VCaP (cell line): ENCODE results near the gene QPCTL.

Experiments
- H3K27ac ChIP-seq: fragments of 450-650 bp; 2 replicates; pipeline ENCODE4 v1.5.1; 2017
- TF ChIP-seq, protein P1 (sequence below): fragments of 450-650 bp; conservative IDR thresholded peaks from 2 replicates; pipeline ENCODE4 v1.5.1; 2017; ENCODE audit warnings: mild to moderate bottlenecking, moderate library complexity

The QPCTL gene

DNA sequence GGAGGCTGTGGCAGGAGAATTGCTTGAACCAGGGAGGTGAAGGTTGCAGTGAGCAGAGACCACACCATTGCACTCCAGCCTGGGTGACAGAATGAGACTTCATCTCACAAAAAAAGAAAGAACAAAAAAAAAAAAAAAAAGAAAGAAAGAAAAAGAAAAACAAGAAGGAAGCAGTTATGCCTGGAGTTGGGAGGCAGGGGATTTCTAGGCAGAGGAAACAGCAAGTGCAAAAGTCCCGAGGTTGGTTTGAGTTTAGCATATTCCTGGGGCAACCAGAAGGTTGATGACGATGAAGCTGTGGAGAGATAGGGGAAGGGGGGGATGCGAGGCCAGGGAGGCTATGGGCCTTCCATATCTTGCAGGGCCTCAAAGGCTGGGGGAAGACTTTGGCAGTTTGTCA, 41.7 kb upstream of the QPCTL start:
- no peak overlapping the region for H3K27ac ChIP-seq
- TF ChIP-seq, protein P1, sequence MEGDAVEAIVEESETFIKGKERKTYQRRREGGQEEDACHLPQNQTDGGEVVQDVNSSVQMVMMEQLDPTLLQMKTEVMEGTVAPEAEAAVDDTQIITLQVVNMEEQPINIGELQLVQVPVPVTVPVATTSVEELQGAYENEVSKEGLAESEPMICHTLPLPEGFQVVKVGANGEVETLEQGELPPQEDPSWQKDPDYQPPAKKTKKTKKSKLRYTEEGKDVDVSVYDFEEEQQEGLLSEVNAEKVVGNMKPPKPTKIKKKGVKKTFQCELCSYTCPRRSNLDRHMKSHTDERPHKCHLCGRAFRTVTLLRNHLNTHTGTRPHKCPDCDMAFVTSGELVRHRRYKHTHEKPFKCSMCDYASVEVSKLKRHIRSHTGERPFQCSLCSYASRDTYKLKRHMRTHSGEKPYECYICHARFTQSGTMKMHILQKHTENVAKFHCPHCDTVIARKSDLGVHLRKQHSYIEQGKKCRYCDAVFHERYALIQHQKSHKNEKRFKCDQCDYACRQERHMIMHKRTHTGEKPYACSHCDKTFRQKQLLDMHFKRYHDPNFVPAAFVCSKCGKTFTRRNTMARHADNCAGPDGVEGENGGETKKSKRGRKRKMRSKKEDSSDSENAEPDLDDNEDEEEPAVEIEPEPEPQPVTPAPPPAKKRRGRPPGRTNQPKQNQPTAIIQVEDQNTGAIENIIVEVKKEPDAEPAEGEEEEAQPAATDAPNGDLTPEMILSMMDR, result no peak

DNA sequence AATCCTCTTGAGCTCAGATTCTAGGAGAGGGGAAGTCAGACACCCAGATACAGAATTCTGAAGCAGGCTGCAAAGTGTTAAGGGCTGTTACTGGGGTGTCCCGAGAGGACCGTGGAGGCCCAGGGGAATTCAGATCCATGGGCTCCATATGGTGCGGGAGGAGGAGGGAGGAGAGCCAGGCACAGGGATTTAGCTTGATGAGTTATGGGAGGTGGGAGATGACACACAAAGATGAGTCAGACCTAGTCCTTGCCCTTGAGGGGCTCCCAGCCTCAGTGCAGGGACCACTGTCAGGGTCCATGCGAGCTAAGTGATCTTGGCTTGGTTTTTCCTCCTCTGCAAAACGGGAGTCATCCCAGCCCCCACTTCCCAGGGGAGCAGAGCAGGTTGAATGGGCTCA, 38.8 kb upstream of the QPCTL start:
- no peak overlapping the region for H3K27ac ChIP-seq
- TF ChIP-seq, protein P1, result no peak

DNA sequence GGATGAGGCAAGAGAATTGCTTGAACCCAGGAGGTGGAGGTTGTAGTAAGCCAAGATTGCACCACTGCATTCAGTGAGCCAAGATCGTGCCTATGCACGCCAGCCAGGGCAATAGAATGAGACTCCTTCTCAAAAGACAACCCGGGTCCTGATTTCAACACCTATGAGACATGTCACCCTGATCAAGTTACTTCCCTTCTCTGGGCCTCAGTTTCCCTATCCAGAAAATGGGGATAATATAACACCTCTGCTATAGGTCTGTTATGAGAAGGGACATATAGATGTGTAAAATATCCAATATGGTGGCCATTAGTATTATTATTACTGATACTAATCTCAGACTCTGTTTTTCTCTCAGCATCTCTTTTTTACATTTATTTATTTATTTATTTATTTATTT, 37.4 kb upstream of the QPCTL start:
- TF ChIP-seq, protein P1, result no peak
- no peak overlapping the region for H3K27ac ChIP-seq

DNA sequence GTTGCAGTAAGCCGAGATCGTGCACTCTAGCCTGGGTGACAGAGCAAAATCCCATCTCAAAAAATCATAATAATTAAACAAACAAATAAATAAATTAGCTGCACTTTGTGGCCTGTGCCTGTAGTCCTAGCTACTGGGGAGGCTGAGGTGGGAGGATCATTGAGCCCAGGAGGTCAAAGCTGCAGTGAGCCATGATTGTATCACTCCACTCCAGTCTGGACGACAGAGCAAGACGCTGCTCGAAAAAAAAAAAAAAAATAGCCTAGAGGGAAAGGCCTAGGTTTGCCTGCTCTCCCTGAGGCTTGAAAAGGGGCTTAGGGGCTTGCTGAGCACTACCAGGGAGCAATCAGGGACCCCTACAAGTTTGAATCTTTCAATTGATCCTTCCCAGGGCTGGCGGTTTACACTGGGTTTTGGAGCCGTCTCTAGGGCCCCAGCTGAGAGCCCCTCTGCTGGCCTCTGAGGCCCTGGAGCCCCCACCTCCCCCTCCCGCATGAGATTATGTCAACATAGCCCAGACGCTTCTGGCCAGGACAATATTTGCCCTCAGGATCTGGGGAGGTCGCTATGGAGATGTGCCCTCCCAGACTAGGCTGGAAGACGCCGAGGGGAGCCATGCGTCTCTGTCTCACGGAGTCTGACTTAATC, 34.8 kb upstream of the QPCTL start:
- TF ChIP-seq, protein P1, result no peak

DNA sequence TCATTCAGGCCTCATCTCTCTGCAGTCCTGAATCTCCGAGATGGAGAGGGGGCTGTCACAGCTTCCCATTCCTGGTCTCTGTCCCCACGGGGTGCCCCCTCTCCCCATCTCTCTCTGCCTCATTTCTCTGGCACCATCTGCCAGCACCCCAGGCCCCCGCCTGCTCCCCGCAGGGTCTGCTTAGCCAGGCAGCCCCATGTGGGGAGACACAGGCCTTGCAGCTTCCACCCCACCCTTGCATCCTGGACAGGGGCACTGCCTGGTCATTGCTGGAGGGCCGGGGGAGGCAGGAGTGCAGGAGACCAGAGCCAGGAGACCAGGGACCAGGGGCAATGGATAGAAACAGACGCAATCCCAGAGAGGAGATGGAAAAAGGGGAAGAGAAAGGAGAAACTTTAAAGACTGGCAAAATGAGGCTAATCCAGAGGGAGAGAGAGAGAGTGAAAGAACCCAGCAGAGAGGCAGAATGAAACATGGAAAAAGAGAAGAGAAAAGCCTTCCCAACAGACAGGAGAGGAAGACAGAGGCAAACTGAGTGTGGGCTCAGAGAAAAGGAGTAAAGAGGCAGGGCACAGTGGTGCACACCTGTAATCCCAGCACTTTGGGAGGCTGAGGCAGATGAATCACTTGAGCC, 33.3 kb upstream of the QPCTL start:
- TF ChIP-seq, protein P1, result no peak
- no peak overlapping the region for H3K27ac ChIP-seq

More for the DNA sequence above, 34.8 kb upstream of the QPCTL start:
- no peak overlapping the region for H3K27ac ChIP-seq

DNA sequence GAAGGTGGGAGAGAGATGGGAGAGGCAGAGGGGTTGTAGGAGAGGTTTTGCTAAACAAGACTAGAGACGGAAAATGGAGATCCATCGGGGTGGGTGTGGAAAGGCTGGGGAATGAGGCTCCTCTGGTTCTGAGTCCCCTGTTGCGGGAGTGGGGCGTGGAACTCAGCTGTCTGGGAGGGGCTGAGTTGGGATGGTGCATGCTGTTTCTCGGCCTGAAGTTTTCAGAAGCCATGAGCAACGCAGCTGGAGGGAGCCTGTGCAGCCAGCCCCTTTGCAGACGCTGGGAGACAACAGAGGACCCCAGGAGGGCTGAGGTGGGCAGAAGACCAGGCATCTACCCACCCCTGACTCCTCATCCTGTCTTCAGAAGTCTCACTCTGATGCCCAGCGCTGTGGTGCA, 31.8 kb upstream of the QPCTL start:
- TF ChIP-seq, protein P1, result no peak
- H3K27ac ChIP-seq, result no peak overlapping the region

DNA sequence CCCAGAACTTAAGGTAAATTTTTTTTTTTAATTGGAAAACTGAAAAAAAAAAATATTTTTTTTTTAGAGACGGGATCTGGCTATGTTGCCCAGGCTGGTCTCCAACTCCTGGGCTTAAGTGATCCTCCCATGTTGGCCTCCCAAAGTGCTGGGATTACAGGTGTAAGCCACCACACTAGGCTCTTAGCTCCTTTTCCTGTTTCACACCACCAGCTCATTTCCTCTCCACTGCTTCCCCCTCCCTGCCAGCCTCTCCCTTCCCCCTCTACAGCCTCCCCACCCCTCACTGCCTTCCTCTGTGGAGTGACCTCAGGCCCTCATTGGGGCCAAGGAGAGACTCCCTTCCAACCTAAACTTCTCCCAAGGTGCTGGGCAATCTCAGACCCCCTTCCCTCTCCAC, 28.7 kb upstream of the QPCTL start:
- H3K27ac ChIP-seq, result no peak overlapping the region
- TF ChIP-seq, protein P1, result no peak
